Forelimb muscle (tissue), 1 donor: Measurements from ENCODE around the gene DARS2. TPM values are rescaled to one million over a fixed set of nuclear protein-coding genes. Genes with fewer than 3 reads are reported as not detected.

Experiments
- DNase-seq: peaks from one replicate; pipeline ENCODE4 v3.0.0-alpha.2; 2013; ENCODE audit warnings: low read depth
- polyA plus RNA-seq: library from polyadenylated mRNA; unstranded; fragments of 120-200 nt; gene quantifications from one replicate; pipeline ENCODE4 v1.2.1, GENCODE V29; 2013; ENCODE audit not compliant: insufficient read length

The DARS2 gene
- polyA plus RNA-seq, 1 donor = 12.7 TPM

GRCh38 chr1:173886746-173887611, 62.5 kb downstream of the DARS2 start:
- DNase-seq = no peak

GRCh38 chr1:173887627-173888026, 63.2 kb downstream of the DARS2 start:
- no peak for DNase-seq

- no peak for DNase-seq
Observed at GRCh38 chr1:173888749-173889148, 64.3 kb downstream of the DARS2 start.

- DNase-seq = no peak
Observed at GRCh38 chr1:173889885-173890284, 65.4 kb downstream of the DARS2 start.

DNA sequence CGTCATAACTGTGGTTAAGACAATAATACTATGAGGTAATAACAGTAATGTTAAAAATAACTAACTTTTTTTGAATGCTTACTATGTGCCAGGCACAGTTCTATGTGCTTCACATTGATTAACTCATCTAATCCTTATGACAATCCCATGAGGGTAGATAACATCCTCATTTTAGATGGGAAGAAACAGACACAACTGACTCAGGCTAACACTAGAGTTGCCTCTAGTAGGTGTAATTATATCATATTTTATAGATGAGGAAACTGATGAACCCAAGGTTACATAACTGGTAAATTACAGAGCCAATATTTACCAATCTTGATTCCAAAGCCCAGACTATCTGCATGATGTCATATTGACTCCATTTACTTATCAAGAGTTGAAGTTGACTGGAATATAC, 69.1 kb downstream of the DARS2 start:
- DNase-seq = no peak

- DNase-seq = no peak
Observed at GRCh38 chr1:173894189-173894588, 69.7 kb downstream of the DARS2 start.

- no peak for DNase-seq
Observed at GRCh38 chr1:173900427-173900826, 76.0 kb downstream of the DARS2 start.

DNA sequence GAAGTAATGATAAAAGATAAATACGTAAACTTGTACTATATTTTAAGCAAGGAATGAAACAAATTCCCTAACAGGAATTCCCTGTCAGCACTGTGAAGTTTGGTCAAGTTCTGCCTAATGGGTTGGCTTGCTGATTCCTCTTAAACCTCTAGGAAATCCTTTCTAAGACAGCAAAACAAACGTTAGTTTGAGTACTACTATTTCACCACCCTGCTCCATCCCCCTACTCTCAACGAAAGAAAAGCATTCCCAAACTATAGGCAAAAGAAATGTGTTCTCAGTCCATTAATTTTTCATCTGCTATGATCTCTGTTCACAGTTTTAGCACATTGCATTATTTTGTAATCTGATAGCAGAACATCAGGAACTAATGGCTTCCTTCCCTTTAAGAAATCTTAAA, 76.5 kb downstream of the DARS2 start:
- no peak for DNase-seq

DNA sequence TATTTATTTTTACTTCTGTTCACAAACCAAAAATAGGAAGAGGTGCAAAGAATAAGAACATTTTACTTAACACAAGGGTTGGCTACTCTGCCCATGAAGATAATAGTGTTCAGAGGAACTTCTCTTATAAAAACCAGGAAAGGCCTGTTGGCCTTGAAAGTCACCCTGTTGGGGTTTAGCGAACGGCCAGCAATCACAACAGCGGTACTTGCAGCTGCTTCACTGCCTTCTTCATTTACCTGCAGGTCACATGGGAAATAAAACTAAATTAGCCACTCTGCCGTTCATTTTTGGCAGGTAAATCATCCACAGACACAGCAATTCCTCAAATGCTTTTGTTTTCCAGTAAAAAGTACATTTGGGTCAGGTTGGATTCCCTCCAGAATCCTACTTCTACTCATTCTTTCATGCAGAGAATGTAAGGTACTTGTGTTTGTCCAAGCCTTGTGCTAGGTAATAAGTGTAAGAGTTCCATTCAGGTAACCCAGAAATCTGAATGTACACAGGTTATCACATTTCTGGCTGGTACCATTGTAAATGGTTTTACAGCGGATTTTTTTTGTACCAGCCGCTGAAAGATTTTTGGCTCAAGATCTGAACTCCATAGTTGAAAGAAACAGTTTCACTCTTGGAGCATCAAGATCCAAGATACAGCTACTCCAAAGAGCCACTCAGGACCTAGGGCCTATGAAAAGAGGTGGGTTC, 79.5 kb downstream of the DARS2 start:
- no peak for DNase-seq

Other genes starting within 250 kb of the DARS2 start
- not detected for gene SLC9C2, start 221.6 kb upstream of the DARS2 start, polyA plus RNA-seq
- not detected for gene TEX50, start 189.3 kb upstream of the DARS2 start, polyA plus RNA-seq
- gene ANKRD45, start 154.8 kb upstream of the DARS2 start, polyA plus RNA-seq = 0.19 TPM
- 22.1 TPM for gene KLHL20, start 109.7 kb upstream of the DARS2 start, polyA plus RNA-seq
- 7.7 TPM for gene CENPL, start 210 bp downstream of the DARS2 start, polyA plus RNA-seq
- 658 TPM for gene GAS5, start 43.3 kb downstream of the DARS2 start, polyA plus RNA-seq
- gene ZBTB37, start 43.7 kb downstream of the DARS2 start, polyA plus RNA-seq = 5.6 TPM
- gene SERPINC1, start 92.7 kb downstream of the DARS2 start, polyA plus RNA-seq = 0.16 TPM
- 9.5 TPM for gene RC3H1, start 197.7 kb downstream of the DARS2 start, polyA plus RNA-seq